GM12878 (cell line): Measurements from ENCODE around the gene IL3. TPM values are rescaled to one million over a fixed set of nuclear protein-coding genes. Genes with fewer than 3 reads are reported as not detected.

Source experiments
- ATAC-seq: fragments of 200-7000 bp; cut with Tn5 transposase; 3 replicates; pipeline ENCODE4 v1.9.1; 2020; ENCODE audit warnings: mild to moderate bottlenecking, moderate library complexity
- BruUV-seq: library from RNA; stranded (reverse); fragments of 400-500 nt; replicated peaks from 2 replicates; lab custom pipeline; 2021; lab: Mats Ljungman, UMichigan
- CTCF ChIA-PET: fragments of 300-600 bp; sonication (Branson Sonifier 250); formaldehyde crosslinking; extraction: SDS; loops from one replicate; lab custom pipeline; 2021; ENCODE audit warnings: inconsistent platforms; lab: Yijun Ruan, JAX
- POLR2A ChIA-PET: fragments of 350-600 bp; formaldehyde crosslinking; extraction: SDS; loops from one replicate; lab custom pipeline; 2021; ENCODE audit warnings: inconsistent platforms; lab: Charles Lee
- RAD21 ChIA-PET: fragments of 300-600 bp; sonication (Branson Sonifier 250); formaldehyde crosslinking; loops from one replicate; lab custom pipeline; 2023; ENCODE audit warnings: antibody characterized with exemption; ENCODE audit not compliant: unreplicated experiment; lab: Charles Lee
- SMC1A ChIA-PET: fragments of 300-600 bp; sonication (Branson Sonifier 250); formaldehyde crosslinking; loops from one replicate; lab custom pipeline; 2023; ENCODE audit not compliant: unreplicated experiment, uncharacterized antibody; lab: Charles Lee
- DNase-seq: peaks from one replicate; pipeline ENCODE4 v3.0.0-alpha.2; 2011; ENCODE audit warnings: low read depth, low spot score
- FAIRE-seq: peaks from 3 replicates; lab custom pipeline; 2011; peaks lifted over from hg19 to GRCh38; lab: Jason Lieb, UNC
- H2AFZ ChIP-seq: 2 replicates; pipeline ENCODE4 v1.6.0; 2011; ENCODE audit warnings: low read depth, low read length, control low read depth; ENCODE audit not compliant: control insufficient read depth
- H3K27ac ChIP-seq: 2 replicates; pipeline ENCODE4 v1.5.1; 2011; ENCODE audit warnings: control low read depth; ENCODE audit not compliant: control insufficient read depth, insufficient read depth
- H3K27me3 ChIP-seq, 2 experiments: replicated peaks in 1 of 2; 2 replicates each; pipeline versions ENCODE4 v1.6.0 to v1.6.1; 2011; ENCODE audit warnings: low read length in 1 of 2; ENCODE audit not compliant: control insufficient read depth in 2 of 2, insufficient read depth in 2 of 2
- H3K36me3 ChIP-seq, 2 experiments: 2 replicates each; pipeline ENCODE4 v1.5.1; 2011; ENCODE audit warnings: low read length in 1 of 2; ENCODE audit not compliant: control insufficient read depth in 2 of 2, insufficient read depth in 2 of 2
- H3K4me1 ChIP-seq: 2 replicates; pipeline ENCODE4 v1.6.1; 2011; ENCODE audit warnings: mild to moderate bottlenecking, low read length, moderate library complexity, mixed read lengths; ENCODE audit not compliant: control insufficient read depth, insufficient read depth
- H3K4me2 ChIP-seq: 2 replicates; pipeline ENCODE4 v1.6.0; 2011; ENCODE audit warnings: control low read depth; ENCODE audit not compliant: control insufficient read depth, insufficient read depth
- H3K4me3 ChIP-seq: fragments of 200-600 bp; sonication (generic); 2 replicates; pipeline ENCODE4 v1.5.1; 2016
- H3K79me2 ChIP-seq: 2 replicates; pipeline ENCODE4 v1.6.0; 2011; ENCODE audit warnings: low read length; ENCODE audit not compliant: control insufficient read depth, insufficient read depth
- H3K9ac ChIP-seq: 2 replicates; pipeline ENCODE4 v1.8.0; 2011; ENCODE audit warnings: low read length, control low read depth, mixed read lengths; ENCODE audit not compliant: control insufficient read depth, insufficient read depth
- H3K9me3 ChIP-seq: replicated peaks from 3 replicates; pipeline ENCODE4 v1.5.1; 2011; ENCODE audit warnings: mild to moderate bottlenecking, low read length; ENCODE audit not compliant: control insufficient read depth, insufficient read depth
- H4K20me1 ChIP-seq: 2 replicates; pipeline ENCODE4 v1.6.0; 2011; ENCODE audit not compliant: control insufficient read depth, insufficient read depth
- EP300 ChIP-seq, 2 experiments: fragments of 150-350 bp in 1 of 2; IDR thresholded peaks; 2 replicates each; pipeline ENCODE4 v1.6.1; 2011 to 2012; ENCODE audit warnings: low read depth in 2 of 2, low read length in 2 of 2, borderline replicate concordance in 1 of 2, improper control_type of control experiment in 1 of 2, inconsistent platforms in 1 of 2; ENCODE audit not compliant: control insufficient read depth in 1 of 2
- HDGF ChIP-seq: fragments of 450-650 bp; IDR thresholded peaks from 2 replicates; pipeline ENCODE4 v1.6.1; 2016; ENCODE audit warnings: antibody characterized with exemption
- IKZF2 ChIP-seq, 2 experiments: fragments of 450-650 bp; IDR thresholded peaks; 2 replicates each; pipeline ENCODE4 v1.6.1; 2017; ENCODE audit warnings: mild to moderate bottlenecking in 2 of 2, moderate library complexity in 2 of 2
- MTA2 ChIP-seq: fragments of 450-650 bp; IDR thresholded peaks from 2 replicates; pipeline ENCODE4 v1.6.1; 2016; ENCODE audit warnings: low read depth, mild to moderate bottlenecking, moderate library complexity
- PML ChIP-seq: IDR thresholded peaks from 2 replicates; pipeline ENCODE4 v1.6.1; 2012; ENCODE audit warnings: low read length, inconsistent platforms
- STAT1 ChIP-seq: fragments of 450-650 bp; conservative IDR thresholded peaks from 2 replicates; pipeline ENCODE4 v1.6.1; 2014; ENCODE audit warnings: antibody characterized with exemption, mild to moderate bottlenecking
- SUPT20H ChIP-seq: IDR thresholded peaks from 2 replicates; pipeline ENCODE4 v1.6.1; 2011; ENCODE audit warnings: low read depth, mild to moderate bottlenecking, low read length, moderate library complexity, borderline replicate concordance; ENCODE audit not compliant: control insufficient read depth
- ZZZ3 ChIP-seq: IDR thresholded peaks from 2 replicates; pipeline ENCODE4 v1.6.1; 2011; ENCODE audit warnings: low read depth; ENCODE audit not compliant: control insufficient read depth, insufficient read length
- WGBS: methylation state at CpG from one replicate; pipeline ENCODE4 v1.1.6; 2016; ENCODE audit warnings: low lambda C conversion rate; ENCODE audit not compliant: insufficient replicate concordance, insufficient coverage; ENCODE audit errors: missing lambda C conversion rate; 5-methylcytosine and 5-hydroxymethylcytosine counted together
- in situ Hi-C: fragments of 300-500 bp; cut with MboI; formaldehyde crosslinking; loops from 9 replicates; pipeline ENCODE4 v1.14.3; 2018; ENCODE audit warnings: mixed read lengths
- intact Hi-C: fragments of 100-400 bp; cut with micrococcal nuclease; formaldehyde crosslinking; loops from one replicate; pipeline ENCODE4 v1.14.2; 2022; ENCODE audit not compliant: unreplicated experiment
- polyA plus RNA-seq, 11 experiments: library from polyadenylated mRNA; depleted of rRNA in 4 of 11; unstranded in 6 of 11; stranded (reverse) in 5 of 11; fragments of >200 nt; fragmentation: Nextera tagmentation in 4 of 11; fragmentation: Illumina TruSeq in 1 of 11; extraction: Ambion mirVana in 4 of 11; extraction: Trizol in 1 of 11; gene quantifications; 1 replicate in 1 of 11; 2 replicates in 10 of 11; pipeline versions ENCODE4 v1.2.1 to v1.2.3, GENCODE V29; 2011 to 2016; ENCODE audit warnings: inconsistent platforms in 2 of 11, missing spikeins in 2 of 11, low read depth in 1 of 11
- total RNA-seq, 4 experiments: library from RNA; depleted of rRNA in 3 of 4; stranded (reverse); fragments of >200 nt in 3 of 4; fragmentation: Illumina TruSeq in 1 of 4; extraction: Trizol in 1 of 4; gene quantifications; 2 replicates each; pipeline versions ENCODE4 v1.2.1 to v1.2.3, GENCODE V29; 2013 to 2021
- TF ChIP-seq, protein P1 (sequence below): fragments of 450-650 bp; formaldehyde crosslinking; IDR thresholded peaks from 2 replicates; pipeline ENCODE4 v1.4.0; 2022; ENCODE audit warnings: mild to moderate bottlenecking, moderate library complexity
- TF ChIP-seq, protein P2 (sequence below): fragments of 450-650 bp; conservative IDR thresholded peaks from 2 replicates; pipeline ENCODE4 v1.6.1; 2017; ENCODE audit warnings: mild to moderate bottlenecking, moderate library complexity
- TF ChIP-seq, protein P3 (sequence below): fragments of 450-650 bp; IDR thresholded peaks from 2 replicates; pipeline ENCODE4 v1.6.1; 2017; ENCODE audit warnings: low read depth, mild to moderate bottlenecking, moderate library complexity

The IL3 gene
- total and polyA plus RNA-seq, 10 of the 15 experiments (the other 5 are each of a cell fraction or from before 2014, with no cell fraction given): not detected

DNA sequence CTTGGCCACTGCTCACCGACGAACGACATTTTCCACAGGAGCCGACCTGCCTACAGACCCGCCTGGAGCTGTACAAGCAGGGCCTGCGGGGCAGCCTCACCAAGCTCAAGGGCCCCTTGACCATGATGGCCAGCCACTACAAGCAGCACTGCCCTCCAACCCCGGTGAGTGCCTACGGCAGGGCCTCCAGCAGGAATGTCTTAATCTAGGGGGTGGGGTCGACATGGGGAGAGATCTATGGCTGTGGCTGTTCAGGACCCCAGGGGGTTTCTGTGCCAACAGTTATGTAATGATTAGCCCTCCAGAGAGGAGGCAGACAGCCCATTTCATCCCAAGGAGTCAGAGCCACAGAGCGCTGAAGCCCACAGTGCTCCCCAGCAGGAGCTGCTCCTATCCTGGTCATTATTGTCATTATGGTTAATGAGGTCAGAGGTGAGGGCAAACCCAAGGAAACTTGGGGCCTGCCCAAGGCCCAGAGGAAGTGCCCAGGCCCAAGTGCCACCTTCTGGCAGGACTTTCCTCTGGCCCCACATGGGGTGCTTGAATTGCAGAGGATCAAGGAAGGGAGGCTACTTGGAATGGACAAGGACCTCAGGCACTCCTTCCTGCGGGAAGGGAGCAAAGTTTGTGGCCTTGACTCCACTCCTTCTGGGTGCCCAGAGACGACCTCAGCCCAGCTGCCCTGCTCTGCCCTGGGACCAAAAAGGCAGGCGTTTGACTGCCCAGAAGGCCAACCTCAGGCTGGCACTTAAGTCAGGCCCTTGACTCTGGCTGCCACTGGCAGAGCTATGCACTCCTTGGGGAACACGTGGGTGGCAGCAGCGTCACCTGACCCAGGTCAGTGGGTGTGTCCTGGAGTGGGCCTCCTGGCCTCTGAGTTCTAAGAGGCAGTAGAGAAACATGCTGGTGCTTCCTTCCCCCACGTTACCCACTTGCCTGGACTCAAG, 14.6 kb downstream of the IL3 start (continued):
- TF ChIP-seq, protein P1, sequence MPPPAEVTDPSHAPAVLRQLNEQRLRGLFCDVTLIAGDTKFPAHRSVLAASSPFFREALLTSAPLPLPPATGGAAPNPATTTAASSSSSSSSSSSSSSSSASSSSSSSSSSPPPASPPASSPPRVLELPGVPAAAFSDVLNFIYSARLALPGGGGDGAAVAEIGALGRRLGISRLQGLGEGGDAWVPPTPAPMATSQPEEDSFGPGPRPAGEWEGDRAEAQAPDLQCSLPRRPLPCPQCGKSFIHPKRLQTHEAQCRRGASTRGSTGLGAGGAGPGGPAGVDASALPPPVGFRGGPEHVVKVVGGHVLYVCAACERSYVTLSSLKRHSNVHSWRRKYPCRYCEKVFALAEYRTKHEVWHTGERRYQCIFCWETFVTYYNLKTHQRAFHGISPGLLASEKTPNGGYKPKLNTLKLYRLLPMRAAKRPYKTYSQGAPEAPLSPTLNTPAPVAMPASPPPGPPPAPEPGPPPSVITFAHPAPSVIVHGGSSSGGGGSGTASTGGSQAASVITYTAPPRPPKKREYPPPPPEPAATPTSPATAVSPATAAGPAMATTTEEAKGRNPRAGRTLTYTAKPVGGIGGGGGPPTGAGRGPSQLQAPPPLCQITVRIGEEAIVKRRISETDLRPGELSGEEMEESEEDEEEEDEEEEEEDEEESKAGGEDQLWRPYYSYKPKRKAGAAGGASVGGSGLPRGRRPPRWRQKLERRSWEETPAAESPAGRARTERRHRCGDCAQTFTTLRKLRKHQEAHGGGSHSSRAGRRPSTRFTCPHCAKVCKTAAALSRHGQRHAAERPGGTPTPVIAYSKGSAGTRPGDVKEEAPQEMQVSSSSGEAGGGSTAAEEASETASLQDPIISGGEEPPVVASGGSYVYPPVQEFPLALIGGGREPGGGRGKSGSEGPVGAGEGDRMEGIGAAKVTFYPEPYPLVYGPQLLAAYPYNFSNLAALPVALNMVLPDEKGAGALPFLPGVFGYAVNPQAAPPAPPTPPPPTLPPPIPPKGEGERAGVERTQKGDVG (CRISPR knock-in tag): no peak

DNA sequence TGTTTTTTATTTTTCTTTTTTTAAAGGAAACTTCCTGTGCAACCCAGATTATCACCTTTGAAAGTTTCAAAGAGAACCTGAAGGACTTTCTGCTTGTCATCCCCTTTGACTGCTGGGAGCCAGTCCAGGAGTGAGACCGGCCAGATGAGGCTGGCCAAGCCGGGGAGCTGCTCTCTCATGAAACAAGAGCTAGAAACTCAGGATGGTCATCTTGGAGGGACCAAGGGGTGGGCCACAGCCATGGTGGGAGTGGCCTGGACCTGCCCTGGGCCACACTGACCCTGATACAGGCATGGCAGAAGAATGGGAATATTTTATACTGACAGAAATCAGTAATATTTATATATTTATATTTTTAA, 15.2 kb downstream of the IL3 start:
- intact Hi-C loops (no loop called here), in situ Hi-C loops (loop anchor here (10.0 kb wide), 1 partner anchor 429 kb away; no protein-coding TSS in a partner anchor)
- no peak overlapping the region for H3K4me2 ChIP-seq
- H3K27me3 ChIP-seq: no peaks in the 10 kb centered on the region
- H3K36me3 ChIP-seq: no peaks in the 10 kb centered on the region
- BruUV-seq: no TSS peak
- FAIRE-seq (no peak), DNase-seq (no peak), ATAC-seq (no peak)
- H2AFZ ChIP-seq: no peak overlapping the region
- no peaks in the 10 kb centered on the region for H3K79me2 ChIP-seq
- RAD21 ChIA-PET: no interaction called here
- SMC1A ChIA-PET: no interaction called here
- H4K20me1 ChIP-seq: no peaks in the 10 kb centered on the region
- 61% methylated on average over 2 of the region's 2 CpGs for WGBS
- CTCF ChIA-PET: interaction anchor here (0.6 to 0.9 kb wide), 2 partner anchors 12 to 61 kb away, joined by 3 read pairs; no protein-coding TSS in a partner anchor
- no peak overlapping the region for H3K4me3 ChIP-seq
- H3K27ac ChIP-seq: no peak overlapping the region
- POLR2A ChIA-PET: interaction anchor here (0.5 kb wide), 1 partner anchor 10 kb away, joined by 3 read pairs; no protein-coding TSS in a partner anchor
- no peaks in the 10 kb centered on the region for H3K9me3 ChIP-seq
- no peak overlapping the region for H3K9ac ChIP-seq
- H3K4me1 ChIP-seq: no peaks in the 10 kb centered on the region
- TF ChIP-seq EP300 (IDR thresholded peaks at IDR 0.05; ENCODE audit: borderline replicate concordance in 1 of 2, control insufficient read depth in 1 of 2, low read depth in 2 of 2, low read length in 2 of 2): no peak
- TF ChIP-seq PML: no peak
- no peak for TF ChIP-seq SUPT20H
- TF ChIP-seq, protein P2, sequence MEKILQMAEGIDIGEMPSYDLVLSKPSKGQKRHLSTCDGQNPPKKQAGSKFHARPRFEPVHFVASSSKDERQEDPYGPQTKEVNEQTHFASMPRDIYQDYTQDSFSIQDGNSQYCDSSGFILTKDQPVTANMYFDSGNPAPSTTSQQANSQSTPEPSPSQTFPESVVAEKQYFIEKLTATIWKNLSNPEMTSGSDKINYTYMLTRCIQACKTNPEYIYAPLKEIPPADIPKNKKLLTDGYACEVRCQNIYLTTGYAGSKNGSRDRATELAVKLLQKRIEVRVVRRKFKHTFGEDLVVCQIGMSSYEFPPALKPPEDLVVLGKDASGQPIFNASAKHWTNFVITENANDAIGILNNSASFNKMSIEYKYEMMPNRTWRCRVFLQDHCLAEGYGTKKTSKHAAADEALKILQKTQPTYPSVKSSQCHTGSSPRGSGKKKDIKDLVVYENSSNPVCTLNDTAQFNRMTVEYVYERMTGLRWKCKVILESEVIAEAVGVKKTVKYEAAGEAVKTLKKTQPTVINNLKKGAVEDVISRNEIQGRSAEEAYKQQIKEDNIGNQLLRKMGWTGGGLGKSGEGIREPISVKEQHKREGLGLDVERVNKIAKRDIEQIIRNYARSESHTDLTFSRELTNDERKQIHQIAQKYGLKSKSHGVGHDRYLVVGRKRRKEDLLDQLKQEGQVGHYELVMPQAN: no peak
- TF ChIP-seq MTA2: no peak
- no peak for TF ChIP-seq HDGF
- TF ChIP-seq, protein P3, sequence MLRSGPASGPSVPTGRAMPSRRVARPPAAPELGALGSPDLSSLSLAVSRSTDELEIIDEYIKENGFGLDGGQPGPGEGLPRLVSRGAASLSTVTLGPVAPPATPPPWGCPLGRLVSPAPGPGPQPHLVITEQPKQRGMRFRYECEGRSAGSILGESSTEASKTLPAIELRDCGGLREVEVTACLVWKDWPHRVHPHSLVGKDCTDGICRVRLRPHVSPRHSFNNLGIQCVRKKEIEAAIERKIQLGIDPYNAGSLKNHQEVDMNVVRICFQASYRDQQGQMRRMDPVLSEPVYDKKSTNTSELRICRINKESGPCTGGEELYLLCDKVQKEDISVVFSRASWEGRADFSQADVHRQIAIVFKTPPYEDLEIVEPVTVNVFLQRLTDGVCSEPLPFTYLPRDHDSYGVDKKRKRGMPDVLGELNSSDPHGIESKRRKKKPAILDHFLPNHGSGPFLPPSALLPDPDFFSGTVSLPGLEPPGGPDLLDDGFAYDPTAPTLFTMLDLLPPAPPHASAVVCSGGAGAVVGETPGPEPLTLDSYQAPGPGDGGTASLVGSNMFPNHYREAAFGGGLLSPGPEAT: no peak
- TF ChIP-seq STAT1: no peak
- no peak for TF ChIP-seq IKZF2 (IDR thresholded peaks at IDR 0.05)
- TF ChIP-seq ZZZ3: no peak
